CD4-positive, CD25-positive, alpha-beta regulatory T cell (primary cell): ENCODE results near the gene PHPT1. TPM values are rescaled to one million over a fixed set of nuclear protein-coding genes. Genes with fewer than 3 reads are reported as not detected.
"Not testable (repeated sequence)": the region's sequence is repeated elsewhere in the genome, so short reads cannot be mapped to it uniquely, and the experiment has no call there.

Experiments
- ATAC-seq, 2 donors: fragments of 150-1000 bp; cut with Tn5 transposase; one replicate each; pipeline ENCODE4 v1.10.0; 2021; ENCODE audit warnings: low read depth in 2 of 2, moderate number of reproducible peaks in 2 of 2, moderate library complexity in 1 of 2
- DNase-seq, 3 donors: peaks; one replicate each; pipeline versions ENCODE4 v3.0.0 to v3.0.0-alpha.2; 2012 to 2022; ENCODE audit warnings: mixed read lengths in 1 of 3
- H3K27ac ChIP-seq: one replicate; pipeline ENCODE4 v1.7.0; 2013; ENCODE audit warnings: mild to moderate bottlenecking, low read length; ENCODE audit not compliant: insufficient read depth, poor library complexity, severe bottlenecking
- H3K27me3 ChIP-seq: one replicate; pipeline ENCODE4 v1.7.0; 2013; ENCODE audit warnings: low read length; ENCODE audit not compliant: control insufficient read depth, insufficient read depth
- H3K36me3 ChIP-seq: one replicate; pipeline ENCODE4 v1.7.0; 2013; ENCODE audit warnings: mild to moderate bottlenecking, low read length, moderate library complexity; ENCODE audit not compliant: control insufficient read depth, insufficient read depth
- H3K4me1 ChIP-seq: 2 replicates; pipeline ENCODE4 v1.7.0; 2013; ENCODE audit warnings: mild to moderate bottlenecking, low read length; ENCODE audit not compliant: insufficient read depth, control insufficient read depth, poor library complexity, severe bottlenecking
- H3K4me3 ChIP-seq: one replicate; pipeline ENCODE4 v1.7.0; 2013; ENCODE audit warnings: low read depth, mild to moderate bottlenecking, low read length, moderate library complexity
- H3K9me3 ChIP-seq, 2 experiments: 1 replicate in 1 of 2; 2 replicates in 1 of 2; pipeline ENCODE4 v1.7.0; 2013; ENCODE audit warnings: low read length in 2 of 2, mild to moderate bottlenecking in 1 of 2, moderate library complexity in 1 of 2; ENCODE audit not compliant: control insufficient read depth in 2 of 2
- H3K27ac Mint-ChIP-seq, 3 donors: one replicate each; pipeline ENCODE4 v1.8.0; 2020 to 2022; ENCODE audit warnings: mild to moderate bottlenecking in 3 of 3, mixed read lengths in 3 of 3, moderate library complexity in 2 of 3
- H3K27me3 Mint-ChIP-seq: one replicate; pipeline ENCODE4 v1.8.0; 2022; ENCODE audit warnings: mild to moderate bottlenecking, mixed read lengths
- H3K36me3 Mint-ChIP-seq: one replicate; pipeline ENCODE4 v1.8.0; 2020; ENCODE audit warnings: mixed read lengths
- H3K4me1 Mint-ChIP-seq, 4 donors: one replicate each; pipeline ENCODE4 v1.8.0; 2020 to 2022; ENCODE audit warnings: mixed read lengths in 4 of 4, mild to moderate bottlenecking in 1 of 4
- H3K4me3 Mint-ChIP-seq, 4 donors: one replicate each; pipeline ENCODE4 v1.8.0; 2020 to 2022; ENCODE audit warnings: mild to moderate bottlenecking in 4 of 4, mixed read lengths in 4 of 4, moderate library complexity in 3 of 4
- H3K9me3 Mint-ChIP-seq, 7 donors: one replicate each; pipeline ENCODE4 v1.8.0; 2020 to 2022; ENCODE audit warnings: mixed read lengths in 7 of 7, mild to moderate bottlenecking in 3 of 7, moderate library complexity in 2 of 7
- polyA plus RNA-seq, 4 donors: library from polyadenylated mRNA; unstranded; fragments of 300-500 nt; fragmentation: Illumina TruSeq; gene quantifications; one replicate each; pipeline ENCODE4 v1.2.3, GENCODE V29; 2021
- total RNA-seq: library from RNA; stranded (reverse); gene quantifications from one replicate; pipeline ENCODE4 v1.2.3, GENCODE V29; 2022

PHPT1 gene
- 33.7 TPM for total RNA-seq
- polyA plus RNA-seq = 10 to 100 TPM; 65.4 to 95.8 (median 80.3) TPM

GRCh38 chr9:136849038-136849959 is at the start of gene PHPT1:
PHPT1 (plus strand) TSS chr9:136849409; CDS start chr9:136849431, 22 bp downstream.
- Histone ChIP-seq H3K4me3 (peak within 1 kb of the TSS; percentile 59), H3K27me3 (no peaks in the 10 kb centered on the region), H3K9me3 (no peaks in the 10 kb centered on the region), H3K4me1 (peaks cover 49% of the 10 kb centered on the region), H3K36me3 (no peaks in the 10 kb centered on the region), H3K27ac (peak within 1 kb of the TSS; percentile 73)
- Mint-ChIP-seq H3K36me3 (no peaks in the 10 kb centered on the region), H3K27me3 (peaks cover 23% of the 10 kb centered on the region), H3K27ac (peak within 1 kb of the TSS; percentile 56 to 76 (median 75)), H3K4me3 (peak within 1 kb of the TSS; percentile 92 to 100 (median 94)), H3K4me1 (peaks cover 0 to 26% (median 3%) of the 10 kb centered on the region in 4 donors), H3K9me3 (peaks cover 0 to 2% (median 0%) of the 10 kb centered on the region in 7 donors)
- peak; percentile 93 to 99 (median 98) for DNase-seq
- ATAC-seq = peak; percentile 93

GRCh38 chr9:136799854-136800657 is 49.2 kb upstream of the PHPT1 start:
- no peaks in the 10 kb centered on the region for H3K36me3 Mint-ChIP-seq
- Histone ChIP-seq H3K4me1 (peaks cover 29% of the 10 kb centered on the region), H3K36me3 (no peaks in the 10 kb centered on the region), H3K4me3 (peak overlapping the region; percentile 51), H3K27ac (no peak overlapping the region), H3K9me3 (no peaks in the 10 kb centered on the region), H3K27me3 (no peaks in the 10 kb centered on the region)
- H3K9me3 Mint-ChIP-seq = no peaks in the 10 kb centered on the region
- peaks cover 0 to 44% (median 8%) of the 10 kb centered on the region in 4 donors for H3K4me1 Mint-ChIP-seq
- peaks cover 34% of the 10 kb centered on the region for H3K27me3 Mint-ChIP-seq
- peak overlapping the region in 1 of 3 donors; percentile 56 for H3K27ac Mint-ChIP-seq
- ATAC-seq = peak; percentile 75 to 77
- peak; percentile 78 to 92 (median 90) for DNase-seq
- peak overlapping the region; percentile 73 to 87 (median 80) for H3K4me3 Mint-ChIP-seq

GRCh38 chr9:136802321-136802720 is 46.9 kb upstream of the PHPT1 start:
- Mint-ChIP-seq H3K9me3 (no peaks in the 10 kb centered on the region), H3K4me1 (peaks cover 0 to 39% (median under 1%) of the 10 kb centered on the region in 4 donors), H3K27ac (no peak overlapping the region), H3K27me3 (peaks cover 19% of the 10 kb centered on the region), H3K36me3 (no peaks in the 10 kb centered on the region), H3K4me3 (peak overlapping the region in 3 of 4 donors; percentile 33 to 79 (median 72))
- DNase-seq (no peak), ATAC-seq (no peak)
- H3K9me3 ChIP-seq = no peaks in the 10 kb centered on the region
- H3K4me1 ChIP-seq = peaks cover 38% of the 10 kb centered on the region
- H3K27ac ChIP-seq = no peak overlapping the region
- H3K36me3 ChIP-seq = no peaks in the 10 kb centered on the region
- no peaks in the 10 kb centered on the region for H3K27me3 ChIP-seq
- no peak overlapping the region for H3K4me3 ChIP-seq

GRCh38 chr9:136803009-136803550 is 46.1 kb upstream of the PHPT1 start:
- H3K27ac ChIP-seq, H3K9me3 Mint-ChIP-seq, H3K27ac Mint-ChIP-seq, H3K9me3 ChIP-seq, H3K36me3 Mint-ChIP-seq, ATAC-seq, DNase-seq, H3K27me3 ChIP-seq, H3K4me3 ChIP-seq, H3K36me3 ChIP-seq: not testable (repeated sequence)
- H3K27me3 Mint-ChIP-seq = peaks cover 18% of the 10 kb centered on the region
- peaks cover 39% of the 10 kb centered on the region for H3K4me1 ChIP-seq
- H3K4me3 Mint-ChIP-seq = peak overlapping the region in 1 of 4 donors; percentile 80
- peaks cover 0 to 38% (median under 1%) of the 10 kb centered on the region in 4 donors for H3K4me1 Mint-ChIP-seq

GRCh38 chr9:136803551-136804508 is 45.4 kb upstream of the PHPT1 start:
- Histone ChIP-seq H3K27ac (no peak overlapping the region), H3K4me1 (peaks cover 44% of the 10 kb centered on the region), H3K9me3 (no peaks in the 10 kb centered on the region), H3K4me3 (no peak overlapping the region), H3K27me3 (no peaks in the 10 kb centered on the region), H3K36me3 (no peaks in the 10 kb centered on the region)
- Mint-ChIP-seq H3K27ac (no peak overlapping the region), H3K4me3 (peak overlapping the region; percentile 13 to 80 (median 48)), H3K9me3 (no peaks in the 10 kb centered on the region), H3K27me3 (peaks cover 18% of the 10 kb centered on the region), H3K4me1 (peaks cover 0 to 40% (median 2%) of the 10 kb centered on the region in 4 donors), H3K36me3 (no peaks in the 10 kb centered on the region)
- no peak for DNase-seq
- ATAC-seq = no peak

DNA sequence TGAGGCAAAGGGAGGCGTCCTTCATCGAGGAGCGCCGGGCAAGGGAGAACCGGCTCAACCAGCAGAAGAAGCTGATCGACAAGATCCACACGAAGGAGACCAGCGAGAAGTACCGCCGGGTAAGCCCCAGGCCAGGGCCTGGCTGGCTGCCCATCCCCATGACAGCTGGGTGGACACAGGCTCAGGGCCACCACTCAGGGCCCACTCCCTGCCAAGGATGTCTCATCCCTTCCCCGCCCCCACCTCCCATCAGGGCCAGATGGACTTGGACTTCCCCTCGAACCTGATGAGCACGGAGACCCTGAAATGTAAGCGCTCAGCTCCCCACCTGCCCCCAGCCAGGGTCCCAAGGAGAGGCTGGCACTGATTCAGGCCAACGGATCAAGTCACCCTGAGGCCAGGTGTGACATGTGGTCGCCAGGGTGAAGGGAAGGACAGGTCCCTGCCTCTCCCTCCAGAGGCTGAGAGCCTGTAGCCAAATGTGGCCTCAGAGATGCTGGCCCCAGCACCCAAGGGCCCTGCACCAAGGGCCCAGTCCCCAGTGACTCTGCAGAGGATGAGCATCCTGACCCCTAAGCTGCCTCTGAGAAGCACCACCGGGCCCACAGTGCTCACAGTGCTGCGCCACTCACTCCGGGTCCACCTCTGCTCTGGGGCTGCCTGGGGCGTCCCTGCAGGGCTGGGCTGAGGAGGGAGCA is 44.6 kb upstream of the PHPT1 start:
- Mint-ChIP-seq H3K27ac (no peak overlapping the region), H3K27me3 (peaks cover 18% of the 10 kb centered on the region), H3K9me3 (no peaks in the 10 kb centered on the region), H3K4me3 (peak overlapping the region in 2 of 4 donors; percentile 21 to 80), H3K4me1 (peaks cover 0 to 48% (median 8%) of the 10 kb centered on the region in 4 donors), H3K36me3 (no peaks in the 10 kb centered on the region)
- H3K36me3 ChIP-seq = peaks cover 2% of the 10 kb centered on the region
- peaks cover 44% of the 10 kb centered on the region for H3K4me1 ChIP-seq
- H3K27me3 ChIP-seq = no peaks in the 10 kb centered on the region
- H3K4me3 ChIP-seq = no peak overlapping the region
- no peak overlapping the region for H3K27ac ChIP-seq
- H3K9me3 ChIP-seq = no peaks in the 10 kb centered on the region
- ATAC-seq (no peak), DNase-seq (no peak)
